ENCODE data around the gene PIGU.
A peak's percentile ranks its signal among the peaks of the same experiment; 100 is the strongest.
"Not testable (repeated sequence)": the region's sequence is repeated elsewhere in the genome, so short reads cannot be mapped to it uniquely, and the experiment has no call there.

PIGU gene

DNA sequence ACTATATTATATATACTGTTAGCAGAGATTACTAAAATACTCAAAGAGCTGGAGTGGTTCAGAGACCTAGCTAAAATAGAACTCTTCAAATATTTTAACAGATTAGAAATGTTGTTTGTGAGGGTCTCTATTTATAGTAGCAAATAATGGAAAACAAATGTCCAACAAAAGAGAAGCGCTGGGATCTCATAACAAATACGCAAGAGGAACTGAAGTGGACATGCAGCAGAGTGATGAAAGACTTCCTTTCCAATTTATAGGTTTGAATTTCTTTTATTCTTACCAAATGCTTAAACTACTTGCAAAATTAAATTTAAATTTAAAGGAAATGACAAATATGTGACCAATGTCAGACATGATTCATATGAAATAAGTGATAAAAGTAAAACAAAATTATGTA is 49.9 kb downstream of the PIGU start:
- no peak for FAIRE-seq
- no peak for DNase-seq (ENCODE audit: extremely low spot score, insufficient read length, low read depth)

- DNase-seq (ENCODE audit: extremely low spot score, insufficient read length, low read depth): no peak
Observed at GRCh38 chr20:34624629-34625028, 52.3 kb downstream of the PIGU start.

DNA sequence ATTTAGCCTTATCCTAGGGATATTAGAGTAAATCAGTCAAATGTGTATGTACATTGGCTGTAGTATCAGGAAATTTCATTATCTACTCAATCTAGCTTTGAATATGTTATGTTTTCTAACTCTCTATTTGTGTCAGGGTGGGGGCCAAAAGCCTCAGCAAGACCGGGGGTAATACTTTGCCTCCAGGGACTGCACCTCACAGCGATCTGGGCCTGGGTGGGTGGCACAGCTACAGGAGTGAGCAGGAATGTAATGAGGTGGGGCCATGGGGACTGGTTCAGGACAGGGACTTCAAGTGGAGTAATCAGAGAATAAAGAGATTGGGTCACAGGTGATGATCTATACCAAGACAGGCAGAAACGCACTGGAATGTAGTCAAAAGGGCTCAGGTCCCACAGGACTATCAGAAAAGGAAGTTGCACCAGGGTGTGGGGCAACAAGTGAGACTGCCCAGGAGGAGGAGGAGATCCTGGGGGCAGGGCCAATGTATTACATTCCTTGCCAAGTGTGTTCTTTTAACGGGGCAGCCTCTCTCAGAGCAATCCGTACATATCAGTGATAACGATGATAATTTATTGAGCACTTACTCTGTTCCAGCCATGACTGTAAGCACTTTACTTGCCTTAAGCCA is 54.0 kb downstream of the PIGU start:
- DNase-seq (ENCODE audit: extremely low spot score, insufficient read length, low read depth): no peak
- peak; percentile 69 for FAIRE-seq

More at GRCh38 chr20:34624629-34625028, 52.3 kb downstream of the PIGU start:
- no peak for FAIRE-seq

- no peak for DNase-seq (ENCODE audit: extremely low spot score, insufficient read length, low read depth)
- FAIRE-seq: no peak
Observed at GRCh38 chr20:34621383-34622367, 55.2 kb downstream of the PIGU start.

DNA sequence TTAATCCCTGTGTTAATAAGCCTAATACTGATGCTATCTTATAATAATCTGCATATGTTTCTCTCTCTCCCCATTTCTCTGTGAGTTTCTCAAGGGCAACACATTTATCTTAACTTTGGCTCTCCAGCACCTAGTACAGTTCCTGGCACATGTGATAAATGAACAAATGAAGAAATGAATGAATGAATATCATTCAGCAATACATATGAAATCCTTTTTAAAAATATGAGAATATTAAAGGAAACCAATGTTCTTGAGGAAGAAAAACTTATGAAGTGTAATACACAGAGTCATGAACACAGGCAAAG is 55.9 kb downstream of the PIGU start:
- no peak for DNase-seq (ENCODE audit: extremely low spot score, insufficient read length, low read depth)
- FAIRE-seq: peak; percentile 56

- no peak for DNase-seq (ENCODE audit: extremely low spot score, insufficient read length, low read depth)
- FAIRE-seq: no peak
Observed at GRCh38 chr20:34618676-34619075, 58.2 kb downstream of the PIGU start.

DNA sequence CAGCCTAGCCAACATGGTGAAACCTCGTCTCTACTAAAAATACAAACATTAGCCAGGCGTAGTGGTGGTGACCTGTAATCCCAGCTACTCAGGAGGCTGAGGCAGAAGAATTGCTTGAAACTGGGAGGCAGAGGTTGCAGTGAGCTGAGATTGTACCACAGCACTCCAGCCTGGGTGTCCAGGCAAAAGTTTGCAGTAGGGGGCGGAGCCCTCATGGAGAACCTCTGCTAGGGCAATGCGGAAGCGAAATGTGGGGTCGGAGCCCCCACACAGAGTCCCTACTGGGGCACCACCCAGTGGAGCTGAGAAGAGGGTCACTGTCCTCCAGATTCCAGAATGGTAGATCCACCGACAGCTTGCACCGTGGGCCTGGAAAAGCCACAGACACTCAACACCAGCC is 60.0 kb downstream of the PIGU start:
- FAIRE-seq: not testable (repeated sequence)

DNA sequence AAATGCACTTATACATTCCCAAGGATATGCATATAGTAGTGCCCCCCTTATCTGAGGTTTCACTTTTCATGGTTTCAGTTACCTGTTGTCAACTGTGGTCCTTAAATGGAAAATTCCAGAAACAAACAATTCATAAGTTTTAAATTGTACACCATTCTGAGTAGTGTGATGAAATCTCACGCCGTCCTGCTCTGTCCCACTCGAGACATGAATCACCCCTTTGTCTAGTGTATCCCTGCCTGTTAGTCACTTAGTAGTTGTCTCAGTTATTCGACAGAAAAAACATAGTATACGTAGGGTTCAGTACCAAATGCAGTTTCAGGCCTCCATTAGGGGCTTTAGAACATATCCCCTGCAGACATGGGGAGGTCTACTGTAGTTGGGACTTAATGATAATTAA is 61.4 kb downstream of the PIGU start:
- DNase-seq (ENCODE audit: extremely low spot score, insufficient read length, low read depth) (no peak), FAIRE-seq (no peak)

More for the DNA sequence above, 60.0 kb downstream of the PIGU start:
- DNase-seq (ENCODE audit: extremely low spot score, insufficient read length, low read depth): not testable (repeated sequence)

DNA sequence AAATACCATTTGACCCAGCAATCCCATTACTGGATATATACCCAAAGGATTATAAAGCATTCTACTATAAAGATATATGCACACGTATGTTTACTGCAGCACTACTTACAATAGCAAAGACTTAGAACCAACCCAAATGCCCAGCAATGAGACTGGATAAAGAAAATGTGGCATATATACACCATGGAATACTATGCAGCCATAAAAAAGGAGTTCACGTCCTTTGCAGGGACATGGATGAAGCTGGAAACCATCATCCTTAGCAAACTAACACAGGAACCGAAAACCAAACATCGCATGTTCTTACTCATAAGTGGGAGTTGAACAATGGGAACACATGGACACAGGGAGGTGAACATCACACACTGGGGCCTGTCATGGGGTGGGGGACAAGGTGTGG is 64.9 kb downstream of the PIGU start:
- not testable (repeated sequence) for FAIRE-seq; DNase-seq (ENCODE audit: extremely low spot score, insufficient read length, low read depth)

GRCh38 chr20:34607066-34607465 is 69.8 kb downstream of the PIGU start:
- FAIRE-seq: no peak
- no peak for DNase-seq (ENCODE audit: extremely low spot score, insufficient read length, low read depth)

DNA sequence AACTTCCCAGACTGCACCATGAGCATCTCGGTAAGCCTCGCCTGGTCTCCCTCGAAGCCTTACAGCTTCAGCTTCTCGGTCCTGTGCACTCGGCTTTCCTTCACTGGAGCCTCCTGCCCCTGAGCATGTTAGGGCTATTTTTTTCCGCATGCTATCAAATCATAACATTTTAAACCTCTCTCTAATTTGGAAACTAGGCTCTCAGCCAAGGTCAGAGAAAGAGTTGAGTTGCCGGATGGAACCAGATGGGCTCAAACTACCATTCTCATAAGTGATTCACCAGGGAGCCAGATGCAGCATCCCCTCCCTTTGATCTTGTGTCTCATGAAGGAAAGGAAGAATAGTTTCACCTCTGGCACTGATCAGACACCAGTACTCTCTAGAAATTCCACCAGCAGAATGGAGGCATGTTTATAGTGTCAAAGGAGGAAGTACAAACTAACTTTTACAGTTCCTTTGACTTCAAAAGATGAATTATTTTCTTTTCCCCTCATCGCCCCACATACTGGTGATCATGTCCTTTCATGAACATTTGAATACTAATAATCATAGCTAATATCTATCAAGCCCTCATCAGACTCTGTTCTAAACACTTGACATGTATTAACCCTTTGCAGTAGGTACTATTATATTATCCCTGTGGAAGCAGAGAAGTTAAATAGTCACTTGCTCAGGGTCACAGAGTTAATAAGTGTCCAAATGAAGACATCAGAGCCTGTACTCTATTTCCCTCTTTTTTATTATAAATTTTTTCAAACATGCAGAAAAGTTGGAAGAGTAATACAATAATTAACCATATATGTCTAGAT is 71.7 kb downstream of the PIGU start:
- FAIRE-seq (no peak), DNase-seq (ENCODE audit: extremely low spot score, insufficient read length, low read depth) (no peak)

DNA sequence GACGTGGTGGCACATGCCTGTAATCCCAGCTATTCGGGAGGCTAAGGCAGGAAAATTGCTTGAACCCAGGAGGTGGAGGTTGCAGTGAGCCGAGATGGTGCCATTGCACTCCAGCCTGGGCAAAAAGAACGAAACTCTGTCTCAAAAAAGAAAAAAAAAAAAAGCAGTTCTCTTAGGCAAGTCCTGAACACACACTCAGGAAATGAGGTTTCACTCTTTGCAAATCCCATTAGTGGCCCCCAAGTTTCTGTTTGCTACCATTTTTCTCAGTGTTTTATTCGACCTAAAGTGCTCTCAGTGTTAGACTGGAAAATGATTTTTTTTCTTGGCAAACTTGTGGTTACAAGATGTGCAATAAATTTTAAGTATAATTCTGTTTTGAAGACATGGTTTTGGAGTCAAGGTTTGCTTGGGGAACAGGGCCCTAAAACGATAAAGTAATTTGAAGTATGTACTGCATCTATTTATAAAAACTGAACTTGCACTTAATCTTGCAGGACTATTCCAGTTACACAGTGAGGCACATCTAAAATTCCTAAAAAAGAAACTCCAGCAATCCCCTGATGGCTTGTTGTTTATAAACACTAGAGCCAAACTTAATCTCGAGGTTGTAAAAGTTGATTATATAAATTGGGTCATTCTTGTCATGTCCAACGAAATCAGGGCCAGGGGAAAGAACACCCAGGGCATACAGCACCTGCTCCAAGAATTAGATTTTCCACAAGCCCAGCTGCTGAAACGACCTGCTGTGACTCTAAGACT is 75.8 kb downstream of the PIGU start:
- peak; percentile 53 for FAIRE-seq

GRCh38 chr20:34595377-34596184 is 81.3 kb downstream of the PIGU start:
- DNase-seq (ENCODE audit: extremely low spot score, insufficient read length, low read depth) (no peak), FAIRE-seq (peak; percentile 39)

More for the DNA sequence above, 75.8 kb downstream of the PIGU start:
- DNase-seq (ENCODE audit: extremely low spot score, insufficient read length, low read depth): no peak

DNA sequence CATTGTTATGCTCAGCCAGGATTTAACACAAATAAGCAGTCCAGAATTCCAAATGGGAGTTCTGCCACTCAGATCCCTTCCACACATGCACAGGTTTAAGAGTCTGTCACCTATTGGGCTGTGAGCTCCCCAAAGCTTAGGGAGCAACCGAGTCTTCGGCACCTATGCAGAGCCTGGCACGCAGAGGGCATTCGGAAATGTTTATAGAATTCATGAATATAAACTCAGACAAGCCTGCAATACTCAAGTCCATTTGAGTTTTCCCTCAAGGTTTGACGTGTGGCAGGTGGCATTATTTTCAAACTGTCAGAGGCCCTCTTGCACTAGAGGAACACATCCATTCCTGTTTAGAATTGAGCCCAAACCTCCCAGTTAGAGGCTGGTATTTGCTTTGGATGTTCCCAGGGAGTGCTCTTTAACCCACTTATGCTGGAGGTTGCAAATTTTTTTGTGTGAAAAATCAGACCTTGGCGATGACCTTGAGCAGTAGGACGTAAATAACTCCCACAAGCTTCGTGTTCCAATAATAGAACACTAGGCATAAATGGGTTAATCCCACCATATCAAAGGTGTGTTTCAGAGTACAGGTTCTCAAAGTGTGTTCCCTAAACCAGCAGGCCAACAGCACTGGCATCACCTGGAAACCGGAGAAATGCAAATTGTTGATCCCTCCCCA is 90.3 kb downstream of the PIGU start:
- DNase-seq (ENCODE audit: extremely low spot score, insufficient read length, low read depth) (no peak), FAIRE-seq (no peak)

DNA sequence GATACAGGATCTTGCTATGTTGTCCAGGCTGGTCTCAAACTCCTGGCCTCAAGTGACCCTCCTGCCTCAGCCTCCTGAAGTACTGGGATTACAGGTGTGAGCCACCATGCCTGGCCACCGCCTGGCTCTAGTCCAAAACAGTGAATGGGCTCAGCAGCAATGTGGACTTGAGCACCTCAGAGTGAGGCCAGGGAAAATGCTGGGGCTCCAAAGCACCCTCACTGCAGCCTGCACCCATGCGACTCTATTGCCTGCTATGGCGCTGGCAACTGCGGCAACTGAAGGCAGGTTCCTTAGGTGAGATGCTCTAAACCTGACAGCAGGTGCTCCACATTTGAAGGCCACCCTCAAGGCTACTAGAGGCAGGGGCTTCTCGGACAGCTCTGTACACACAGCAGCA is 91.9 kb downstream of the PIGU start:
- FAIRE-seq (no peak), DNase-seq (ENCODE audit: extremely low spot score, insufficient read length, low read depth) (no peak)

DNA sequence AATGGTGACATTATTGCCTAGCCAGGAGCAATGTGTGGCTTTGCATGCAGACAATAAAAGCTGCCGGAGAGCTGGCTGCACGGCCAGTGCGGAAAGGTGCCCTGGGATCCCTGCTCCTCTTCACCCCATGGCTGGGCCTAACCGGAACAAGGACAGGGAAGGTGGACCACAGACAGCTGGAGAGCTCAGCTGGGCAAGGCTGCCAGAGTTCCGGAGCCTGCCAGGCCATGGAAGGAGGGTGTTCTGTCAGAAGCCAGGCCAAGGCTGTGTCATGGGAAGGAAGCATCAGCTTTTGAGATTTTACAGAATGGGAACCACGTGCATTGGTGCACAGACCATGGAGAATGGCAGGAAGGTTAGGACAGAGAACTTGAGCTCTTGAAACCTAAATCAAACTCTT is 93.3 kb downstream of the PIGU start:
- FAIRE-seq (no peak), DNase-seq (ENCODE audit: extremely low spot score, insufficient read length, low read depth) (no peak)

DNA sequence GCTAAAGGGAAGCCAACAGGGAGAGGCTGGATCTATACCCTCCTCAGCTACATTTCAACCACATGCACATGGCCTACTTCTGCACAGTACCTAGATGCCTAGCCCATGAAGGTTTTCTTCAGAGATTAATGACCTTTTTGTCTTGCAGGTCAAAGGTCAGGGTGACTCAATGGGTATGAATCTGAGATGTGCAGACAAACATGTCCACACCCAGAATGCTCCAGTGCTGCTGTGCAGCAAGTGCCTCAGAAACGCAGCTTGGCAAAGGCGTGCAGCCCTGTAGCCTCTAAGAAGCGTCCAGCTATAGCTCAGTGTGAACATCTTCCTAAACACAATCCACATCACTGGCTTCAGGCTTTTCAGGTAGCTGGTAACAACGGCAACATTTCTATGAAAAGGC is 94.0 kb downstream of the PIGU start:
- no peak for DNase-seq (ENCODE audit: extremely low spot score, insufficient read length, low read depth)
- no peak for FAIRE-seq

DNA sequence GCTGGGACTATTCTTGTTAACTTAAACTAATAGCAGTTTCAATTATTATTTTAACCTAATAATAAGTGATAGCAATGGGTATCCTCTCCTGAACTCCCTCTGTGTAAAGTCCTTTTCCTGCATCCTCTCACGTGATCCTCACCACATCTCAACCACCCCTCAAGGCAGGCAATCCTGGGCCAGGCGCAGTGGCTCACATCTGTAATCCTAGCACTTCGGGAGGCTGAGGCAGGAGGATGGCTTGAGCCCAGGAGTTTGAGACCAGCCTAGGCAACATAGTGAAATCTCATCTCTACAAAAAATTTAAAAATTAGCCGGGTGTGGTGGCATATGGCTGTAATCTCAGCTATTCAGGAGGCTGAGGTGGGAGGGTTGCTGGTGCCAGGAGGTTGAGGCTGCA is 94.7 kb downstream of the PIGU start:
- FAIRE-seq (no peak), DNase-seq (ENCODE audit: extremely low spot score, insufficient read length, low read depth) (no peak)
